Thoracic aorta (tissue), 2 donors: Measurements from ENCODE around the gene SLC26A3. TPM values are rescaled to one million over a fixed set of nuclear protein-coding genes. Genes with fewer than 3 reads are reported as not detected.

Source experiments
- ATAC-seq: fragments of 150-250 bp; one replicate; pipeline ENCODE4 v1.8.0; 2017; ENCODE audit warnings: low read depth; ENCODE audit not compliant: insufficient number of reproducible peaks, low FRiP score
- DNase-seq: peaks from one replicate; pipeline ENCODE4 v3.0.0-alpha.2; 2020; ENCODE audit warnings: low spot score
- H3K27ac ChIP-seq, 2 donors: fragments of 200-600 bp; sonication (generic); 1 replicate in 1 of 2; 2 replicates in 1 of 2; pipeline ENCODE4 v1.5.1; 2016; ENCODE audit warnings: mild to moderate bottlenecking in 2 of 2, moderate library complexity in 2 of 2
- H3K27me3 ChIP-seq: fragments of 200-600 bp; sonication (generic); replicated peaks from 2 replicates; pipeline ENCODE4 v1.6.0; 2016; ENCODE audit warnings: mild to moderate bottlenecking; ENCODE audit not compliant: insufficient read depth
- H3K36me3 ChIP-seq: fragments of 200-600 bp; sonication (generic); one replicate; pipeline ENCODE4 v1.5.1; 2016
- H3K4me1 ChIP-seq, 2 donors: fragments of 200-600 bp; sonication (generic); 1 replicate in 1 of 2; 2 replicates in 1 of 2; pipeline versions ENCODE4 v1.5.1 to v1.6.0; 2016; ENCODE audit warnings: low read depth in 2 of 2, mild to moderate bottlenecking in 1 of 2; ENCODE audit not compliant: control insufficient read depth in 1 of 2
- H3K4me3 ChIP-seq: fragments of 200-600 bp; sonication (generic); 2 replicates; pipeline ENCODE4 v1.5.1; 2016; ENCODE audit warnings: mild to moderate bottlenecking
- H3K9me3 ChIP-seq: fragments of 200-600 bp; sonication (generic); 2 replicates; pipeline ENCODE4 v1.5.1; 2016
- total RNA-seq, 2 donors: library from RNA; depleted of rRNA; stranded (reverse); fragments of >200 nt; gene quantifications; one replicate each; pipeline versions ENCODE4 v1.1.0 to v1.2.3, GENCODE V29; 2016
- TF ChIP-seq, protein P1 (sequence below): fragments of 200-600 bp; sonication (generic); IDR thresholded peaks from one replicate; pipeline ENCODE4 v1.5.1; 2019; ENCODE audit warnings: antibody characterized with exemption

SLC26A3 gene
- total RNA-seq, 2 donors from 2014 or later: not detected

DNA sequence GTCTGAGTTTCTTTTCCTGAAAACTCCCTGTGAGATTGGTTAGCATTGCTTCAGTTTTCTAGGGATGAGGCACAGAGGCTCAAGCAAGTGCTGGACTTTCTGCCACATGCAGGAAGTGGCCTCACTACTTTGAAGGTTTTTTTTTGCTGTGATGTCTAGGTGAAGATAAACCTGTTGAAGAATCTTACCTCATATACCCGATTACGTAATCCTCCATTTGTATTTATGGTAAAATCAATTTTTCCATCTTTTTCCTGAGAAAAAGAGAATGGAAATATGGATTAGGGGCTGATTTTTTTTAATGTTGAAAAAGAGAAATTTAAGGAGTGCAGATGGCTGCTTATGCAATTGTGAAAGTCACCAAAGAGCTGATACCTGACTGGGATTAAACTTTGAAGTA lies 35.6 kb downstream of the SLC26A3 start:
- ATAC-seq (no peak), DNase-seq (no peak)
- Histone ChIP-seq H3K4me3 (no peak overlapping the region), H3K36me3 (no peaks in the 10 kb centered on the region), H3K4me1 (no peaks in the 10 kb centered on the region), H3K27ac (no peak overlapping the region), H3K9me3 (no peaks in the 10 kb centered on the region), H3K27me3 (no peaks in the 10 kb centered on the region)
- TF ChIP-seq, protein P1, sequence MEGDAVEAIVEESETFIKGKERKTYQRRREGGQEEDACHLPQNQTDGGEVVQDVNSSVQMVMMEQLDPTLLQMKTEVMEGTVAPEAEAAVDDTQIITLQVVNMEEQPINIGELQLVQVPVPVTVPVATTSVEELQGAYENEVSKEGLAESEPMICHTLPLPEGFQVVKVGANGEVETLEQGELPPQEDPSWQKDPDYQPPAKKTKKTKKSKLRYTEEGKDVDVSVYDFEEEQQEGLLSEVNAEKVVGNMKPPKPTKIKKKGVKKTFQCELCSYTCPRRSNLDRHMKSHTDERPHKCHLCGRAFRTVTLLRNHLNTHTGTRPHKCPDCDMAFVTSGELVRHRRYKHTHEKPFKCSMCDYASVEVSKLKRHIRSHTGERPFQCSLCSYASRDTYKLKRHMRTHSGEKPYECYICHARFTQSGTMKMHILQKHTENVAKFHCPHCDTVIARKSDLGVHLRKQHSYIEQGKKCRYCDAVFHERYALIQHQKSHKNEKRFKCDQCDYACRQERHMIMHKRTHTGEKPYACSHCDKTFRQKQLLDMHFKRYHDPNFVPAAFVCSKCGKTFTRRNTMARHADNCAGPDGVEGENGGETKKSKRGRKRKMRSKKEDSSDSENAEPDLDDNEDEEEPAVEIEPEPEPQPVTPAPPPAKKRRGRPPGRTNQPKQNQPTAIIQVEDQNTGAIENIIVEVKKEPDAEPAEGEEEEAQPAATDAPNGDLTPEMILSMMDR: no peak

DNA sequence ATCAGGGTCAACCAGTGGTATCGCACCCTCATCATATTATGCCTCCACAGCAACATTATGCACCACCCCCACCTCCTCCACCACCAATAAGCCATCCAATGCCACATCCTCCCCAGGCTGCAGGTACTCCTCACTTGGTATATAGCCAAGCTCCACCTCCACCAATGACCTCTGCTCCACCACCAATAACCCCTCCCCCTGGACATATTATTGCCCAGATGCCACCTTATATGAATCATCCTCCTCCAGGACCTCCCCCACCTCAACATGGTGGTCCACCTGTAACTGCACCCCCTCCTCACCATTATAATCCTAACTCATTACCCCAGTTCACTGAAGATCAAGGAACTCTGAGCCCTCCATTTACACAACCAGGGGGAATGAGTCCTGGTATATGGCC lies 44.4 kb downstream of the SLC26A3 start:
- ATAC-seq: no peak
- H3K4me1 ChIP-seq: no peaks in the 10 kb centered on the region
- no peaks in the 10 kb centered on the region for H3K27me3 ChIP-seq
- no peaks in the 10 kb centered on the region for H3K9me3 ChIP-seq
- TF ChIP-seq, protein P1: no peak
- H3K27ac ChIP-seq: no peak overlapping the region
- H3K4me3 ChIP-seq: no peak overlapping the region
- peaks cover 29% of the 10 kb centered on the region for H3K36me3 ChIP-seq
- DNase-seq: no peak

DNA sequence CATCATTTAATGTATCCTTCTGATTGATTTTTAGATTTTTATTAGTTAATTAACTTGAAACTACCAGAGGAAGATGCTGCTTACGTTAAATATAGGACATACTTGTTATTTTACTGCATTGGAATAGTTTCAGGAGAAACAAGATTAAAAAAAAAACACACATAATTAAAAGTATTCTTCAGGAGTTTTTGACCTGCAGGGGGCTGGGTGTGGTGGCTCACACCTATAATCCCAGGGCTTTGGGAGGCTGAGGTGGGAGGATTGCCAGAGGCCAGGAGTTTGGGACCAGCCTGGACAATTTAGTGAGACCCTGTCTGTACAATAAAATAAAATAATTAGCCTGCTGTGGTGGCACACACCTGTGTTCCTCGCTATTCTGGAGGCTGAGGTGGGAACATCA lies 48.4 kb downstream of the SLC26A3 start:
- no peak for ATAC-seq
- H3K36me3 ChIP-seq: peaks cover 55% of the 10 kb centered on the region
- H3K9me3 ChIP-seq: no peaks in the 10 kb centered on the region

DNA sequence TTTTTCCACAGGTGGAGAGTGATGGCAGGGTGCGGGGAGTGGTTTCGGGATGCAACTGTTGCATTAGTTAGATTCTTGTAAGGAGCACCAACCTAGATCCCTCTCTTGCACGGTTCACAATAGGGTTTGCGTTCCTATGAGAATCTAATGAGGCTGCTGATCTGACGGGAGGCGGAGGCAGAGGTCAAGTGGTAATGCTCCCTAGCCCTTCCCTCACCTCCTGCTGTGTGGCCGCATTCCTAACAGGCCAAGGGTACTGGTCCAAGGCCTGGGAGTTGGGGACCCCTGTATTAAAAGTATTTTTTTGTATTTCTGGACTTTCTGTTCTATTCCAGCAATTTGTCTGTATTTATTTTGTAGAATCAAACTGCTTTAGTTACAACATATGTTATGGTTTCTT lies 51.9 kb downstream of the SLC26A3 start:
- Histone ChIP-seq H3K27ac (no peak overlapping the region), H3K27me3 (no peaks in the 10 kb centered on the region), H3K4me1 (peaks cover 11 to 13% of the 10 kb centered on the region in 2 donors), H3K9me3 (no peaks in the 10 kb centered on the region), H3K4me3 (no peak overlapping the region), H3K36me3 (peaks cover 37% of the 10 kb centered on the region)
- DNase-seq (no peak), ATAC-seq (no peak)
- TF ChIP-seq, protein P1: no peak

More for the DNA sequence above, 48.4 kb downstream of the SLC26A3 start:
- no peak overlapping the region for H3K27ac ChIP-seq
- no peak overlapping the region for H3K4me3 ChIP-seq
- TF ChIP-seq, protein P1: no peak
- no peak for DNase-seq
- H3K4me1 ChIP-seq: no peaks in the 10 kb centered on the region
- no peaks in the 10 kb centered on the region for H3K27me3 ChIP-seq

DNA sequence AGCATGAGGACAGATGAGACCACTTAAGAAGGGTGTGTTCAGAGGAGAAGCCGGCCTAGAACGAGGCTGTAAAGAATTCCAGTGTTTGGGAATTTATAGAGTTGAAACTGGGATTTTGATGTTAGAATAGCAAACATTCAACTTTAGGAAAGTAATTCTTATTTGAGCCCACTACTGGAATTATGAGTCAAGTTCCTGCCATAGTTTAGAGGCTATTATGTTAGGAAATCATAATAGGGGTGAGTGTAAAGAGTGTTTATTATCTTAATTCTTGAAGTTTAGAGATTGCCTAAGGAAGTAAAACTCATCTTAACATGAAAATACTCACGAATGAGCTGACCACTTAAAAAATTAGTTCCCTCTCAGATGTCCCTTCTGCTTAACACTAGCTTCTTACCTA lies 57.0 kb downstream of the SLC26A3 start:
- TF ChIP-seq, protein P1: no peak
- Histone ChIP-seq H3K4me3 (no peak overlapping the region), H3K27ac (no peak overlapping the region), H3K36me3 (peaks cover 11% of the 10 kb centered on the region), H3K4me1 (peaks cover 27 to 36% of the 10 kb centered on the region in 2 donors), H3K9me3 (no peaks in the 10 kb centered on the region), H3K27me3 (no peaks in the 10 kb centered on the region)
- ATAC-seq: no peak
- no peak for DNase-seq
